ENCODE results near the gene CFB. TPM values are rescaled to one million over a fixed set of nuclear protein-coding genes. Genes with fewer than 3 reads are reported as not detected.

The CFB gene
- total RNA-seq, 4 donors from 2014 or later = 25.1 to 35.4 (median 33.8) TPM

- no peak for TF ChIP-seq CTCF (IDR thresholded peaks at IDR 0.05; ENCODE audit: low read depth)
Measured at GRCh38 chr6:31966506-31966905, 20.6 kb downstream of the CFB start.

GRCh38 chr6:31966997-31967925, 21.4 kb downstream of the CFB start:
- no peak for TF ChIP-seq CTCF (IDR thresholded peaks at IDR 0.05; ENCODE audit: low read depth)

GRCh38 chr6:31967926-31968320, 22.0 kb downstream of the CFB start:
- TF ChIP-seq CTCF (IDR thresholded peaks at IDR 0.05; ENCODE audit: low read depth) = no peak

GRCh38 chr6:31968326-31968725, 22.4 kb downstream of the CFB start:
- TF ChIP-seq CTCF (IDR thresholded peaks at IDR 0.05; ENCODE audit: low read depth) = no peak

GRCh38 chr6:31968791-31969711, 23.2 kb downstream of the CFB start:
- no peak for TF ChIP-seq CTCF (IDR thresholded peaks at IDR 0.05; ENCODE audit: low read depth)

GRCh38 chr6:31969712-31970603, 24.1 kb downstream of the CFB start:
- TF ChIP-seq CTCF (IDR thresholded peaks at IDR 0.05; ENCODE audit: low read depth) = no peak
